HG03280 (cell line): ENCODE measurements around the gene CDHR5.

Source experiments
- ATAC-seq: cut with Tn5 transposase; IDR thresholded peaks from one replicate; pipeline ENCODE4 v1.9.1; 2021; ENCODE audit warnings: mild to moderate bottlenecking, moderate library complexity; ENCODE audit not compliant: unreplicated experiment

The CDHR5 gene

GRCh38 chr11:643849-644738 lies 19.3 kb upstream of the CDHR5 start:
- no peak for ATAC-seq

DNA sequence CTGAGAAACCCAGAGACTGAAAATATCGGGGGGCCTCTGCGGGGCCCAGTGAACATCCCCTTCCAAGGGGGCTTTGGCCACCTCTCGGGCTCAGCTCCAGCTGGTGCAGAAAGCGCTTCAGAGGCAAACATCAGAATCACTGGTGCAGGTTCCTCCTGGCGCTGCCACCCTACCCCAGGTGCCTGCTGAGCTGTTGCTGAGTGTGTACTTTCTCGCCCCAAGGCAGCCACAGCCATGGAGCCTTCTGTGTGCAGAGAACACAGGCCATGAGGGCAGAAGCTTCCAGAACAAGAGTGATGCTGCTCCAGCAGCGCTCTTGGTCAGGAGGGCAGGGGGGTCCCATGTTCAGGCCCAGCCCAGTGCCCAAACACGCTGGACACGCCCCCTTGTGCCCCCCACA lies 18.6 kb upstream of the CDHR5 start:
- no peak for ATAC-seq

GRCh38 chr11:641806-642370 lies 17.1 kb upstream of the CDHR5 start:
- no peak for ATAC-seq

DNA sequence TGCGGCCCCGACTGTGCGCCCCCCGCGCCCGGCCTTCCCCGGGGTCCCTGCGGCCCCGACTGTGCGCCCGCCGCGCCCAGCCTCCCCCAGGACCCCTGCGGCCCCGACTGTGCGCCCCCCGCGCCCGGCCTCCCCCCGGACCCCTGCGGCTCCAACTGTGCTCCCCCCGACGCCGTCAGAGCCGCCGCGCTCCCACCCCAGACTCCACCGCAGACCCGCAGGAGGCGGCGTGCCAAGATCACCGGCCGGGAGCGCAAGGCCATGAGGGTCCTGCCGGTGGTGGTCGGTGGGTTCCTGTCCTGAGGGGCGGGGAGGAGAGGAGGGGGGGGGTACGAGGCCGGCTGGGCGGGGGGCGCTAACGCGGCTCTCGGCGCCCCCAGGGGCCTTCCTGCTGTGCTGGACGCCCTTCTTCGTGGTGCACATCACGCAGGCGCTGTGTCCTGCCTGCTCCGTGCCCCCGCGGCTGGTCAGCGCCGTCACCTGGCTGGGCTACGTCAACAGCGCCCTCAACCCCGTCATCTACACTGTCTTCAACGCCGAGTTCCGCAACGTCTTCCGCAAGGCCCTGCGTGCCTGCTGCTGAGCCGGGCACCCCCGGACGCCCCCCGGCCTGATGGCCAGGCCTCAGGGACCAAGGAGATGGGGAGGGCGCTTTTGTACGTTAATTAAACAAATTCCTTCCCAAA lies 15.4 kb upstream of the CDHR5 start:
- no peak for ATAC-seq

GRCh38 chr11:639332-639955 lies 14.7 kb upstream of the CDHR5 start:
- no peak for ATAC-seq

DNA sequence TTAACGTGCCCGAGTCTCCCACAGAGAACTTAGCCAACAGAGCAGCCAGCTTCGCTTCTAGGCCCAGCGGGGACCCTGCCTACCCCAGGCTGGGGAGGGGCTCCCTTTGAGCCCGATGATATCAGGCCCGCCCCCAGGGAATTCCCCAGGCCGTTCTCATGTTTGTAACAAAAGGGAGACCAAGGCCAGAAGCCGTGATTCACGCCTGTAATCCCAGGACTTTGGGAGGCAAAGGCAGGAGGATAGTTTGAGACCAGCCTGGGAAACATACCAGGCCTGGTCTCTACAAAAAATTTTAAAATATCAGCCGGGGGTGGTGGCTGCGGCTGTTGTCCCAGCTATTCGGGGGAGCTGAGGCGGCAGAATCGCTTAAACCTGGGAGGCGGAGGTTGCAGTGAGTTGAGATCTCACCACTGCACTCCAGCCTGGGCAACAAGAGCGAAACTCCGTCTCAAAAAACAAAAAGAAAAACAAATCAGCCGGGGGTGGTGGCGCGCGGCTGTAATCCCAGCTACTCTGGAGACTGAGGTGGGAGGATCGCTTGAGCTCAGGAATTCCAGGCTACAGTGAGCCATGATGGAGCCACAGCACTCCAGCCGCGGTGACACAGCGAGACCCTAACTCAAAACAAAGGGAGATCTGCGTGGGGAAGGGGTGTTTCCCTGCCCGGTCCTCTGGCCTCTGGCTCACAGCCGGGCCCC lies 14.0 kb upstream of the CDHR5 start:
- no peak for ATAC-seq

GRCh38 chr11:637593-638521 lies 13.1 kb upstream of the CDHR5 start:
- ATAC-seq = no peak

DNA sequence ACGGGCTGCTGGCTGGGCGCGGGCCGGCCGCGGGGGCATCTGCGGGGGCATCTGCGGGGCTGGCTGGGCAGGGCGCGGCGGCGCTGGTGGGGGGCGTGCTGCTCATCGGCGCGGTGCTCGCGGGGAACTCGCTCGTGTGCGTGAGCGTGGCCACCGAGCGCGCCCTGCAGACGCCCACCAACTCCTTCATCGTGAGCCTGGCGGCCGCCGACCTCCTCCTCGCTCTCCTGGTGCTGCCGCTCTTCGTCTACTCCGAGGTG lies 12.5 kb upstream of the CDHR5 start:
- no peak for ATAC-seq

GRCh38 chr11:636511-637332 lies 12.0 kb upstream of the CDHR5 start, which contains the start of gene DRD4:
DRD4 (plus strand) TSS chr11:637269; CDS start chr11:637305, 36 bp downstream.
- no peak for ATAC-seq

DNA sequence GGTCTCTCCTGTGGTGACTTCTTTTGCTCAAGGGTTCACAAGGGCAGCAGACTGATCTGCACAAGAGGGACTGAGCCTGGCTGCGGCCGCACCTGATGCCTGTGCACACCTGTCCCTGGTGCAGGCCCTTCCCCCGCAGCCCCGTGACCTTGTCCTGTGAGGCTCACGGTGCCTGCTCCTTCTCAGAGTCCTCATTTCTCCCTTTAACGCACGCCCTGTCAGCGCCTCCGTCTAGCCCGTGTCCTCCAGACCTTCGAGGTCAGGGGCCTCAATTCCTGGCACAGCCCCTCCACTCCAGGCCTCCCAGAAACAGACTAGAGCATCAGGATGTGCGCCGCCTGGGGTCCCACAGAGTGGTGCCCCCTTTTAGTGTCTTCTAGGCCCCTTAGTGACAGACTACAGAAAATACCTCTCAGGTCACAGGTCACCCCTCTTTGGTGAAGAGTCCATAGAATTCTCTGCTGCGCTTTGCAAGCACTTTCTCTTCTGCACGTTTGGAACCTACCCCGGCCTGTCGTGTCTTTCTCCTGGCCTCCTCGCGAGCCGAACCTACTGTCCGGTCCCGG lies 11.3 kb upstream of the CDHR5 start:
- ATAC-seq = no peak

DNA sequence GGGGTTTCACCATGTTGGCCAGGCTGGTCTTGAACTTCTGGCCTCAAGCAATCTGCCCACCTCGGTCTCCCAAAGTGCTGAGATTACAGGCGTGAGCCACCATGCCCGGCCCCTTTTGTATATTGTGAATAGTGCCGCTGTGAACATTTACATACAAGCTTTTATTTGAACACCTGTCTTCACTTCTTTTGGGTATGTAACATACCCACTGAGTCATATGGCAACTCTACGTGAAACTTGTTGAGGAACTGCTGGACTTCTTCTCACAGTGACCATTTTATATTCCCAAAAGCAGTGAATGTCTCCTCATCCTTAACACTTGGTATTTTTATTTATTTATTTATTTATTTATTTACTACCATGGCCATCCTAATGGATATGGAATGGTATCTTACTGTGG lies 6.1 kb upstream of the CDHR5 start:
- no peak for ATAC-seq

GRCh38 chr11:629237-629583 lies 4.5 kb upstream of the CDHR5 start:
- ATAC-seq = no peak

DNA sequence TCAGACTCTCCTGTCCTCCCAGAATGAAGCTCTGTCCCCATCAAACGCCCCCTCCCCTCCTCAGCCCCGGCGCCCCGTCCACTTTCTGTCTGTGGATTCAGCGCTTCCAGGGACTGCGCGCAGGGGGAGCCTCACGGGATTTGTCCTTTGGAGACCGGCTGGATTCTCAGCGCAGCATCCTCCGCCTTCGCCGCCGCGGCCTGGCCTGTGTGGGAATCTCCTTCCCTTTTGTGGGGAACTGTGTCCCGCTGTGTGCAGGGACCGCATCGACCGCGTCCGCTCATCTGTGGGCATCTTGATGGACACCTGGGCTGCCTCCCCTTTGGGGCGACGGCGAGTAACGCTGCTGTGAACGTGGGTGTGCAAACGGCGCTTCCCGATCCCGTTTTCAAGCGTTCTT lies 3.3 kb upstream of the CDHR5 start:
- ATAC-seq = no peak

DNA sequence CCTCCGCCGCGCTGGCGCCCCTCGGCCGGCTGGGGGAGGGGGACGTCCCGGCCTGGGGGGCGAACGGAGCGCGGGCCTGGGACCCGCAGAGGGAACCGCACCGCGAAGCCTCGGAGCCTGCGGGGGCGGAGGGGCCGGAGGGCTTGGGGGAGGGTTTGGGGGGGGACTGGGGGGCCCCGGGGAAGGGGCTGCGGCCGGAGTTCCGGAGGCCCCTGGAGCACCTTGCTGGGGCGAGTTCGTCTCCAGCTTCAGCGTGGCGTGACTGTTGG lies 2.5 kb upstream of the CDHR5 start:
- ATAC-seq = no peak

DNA sequence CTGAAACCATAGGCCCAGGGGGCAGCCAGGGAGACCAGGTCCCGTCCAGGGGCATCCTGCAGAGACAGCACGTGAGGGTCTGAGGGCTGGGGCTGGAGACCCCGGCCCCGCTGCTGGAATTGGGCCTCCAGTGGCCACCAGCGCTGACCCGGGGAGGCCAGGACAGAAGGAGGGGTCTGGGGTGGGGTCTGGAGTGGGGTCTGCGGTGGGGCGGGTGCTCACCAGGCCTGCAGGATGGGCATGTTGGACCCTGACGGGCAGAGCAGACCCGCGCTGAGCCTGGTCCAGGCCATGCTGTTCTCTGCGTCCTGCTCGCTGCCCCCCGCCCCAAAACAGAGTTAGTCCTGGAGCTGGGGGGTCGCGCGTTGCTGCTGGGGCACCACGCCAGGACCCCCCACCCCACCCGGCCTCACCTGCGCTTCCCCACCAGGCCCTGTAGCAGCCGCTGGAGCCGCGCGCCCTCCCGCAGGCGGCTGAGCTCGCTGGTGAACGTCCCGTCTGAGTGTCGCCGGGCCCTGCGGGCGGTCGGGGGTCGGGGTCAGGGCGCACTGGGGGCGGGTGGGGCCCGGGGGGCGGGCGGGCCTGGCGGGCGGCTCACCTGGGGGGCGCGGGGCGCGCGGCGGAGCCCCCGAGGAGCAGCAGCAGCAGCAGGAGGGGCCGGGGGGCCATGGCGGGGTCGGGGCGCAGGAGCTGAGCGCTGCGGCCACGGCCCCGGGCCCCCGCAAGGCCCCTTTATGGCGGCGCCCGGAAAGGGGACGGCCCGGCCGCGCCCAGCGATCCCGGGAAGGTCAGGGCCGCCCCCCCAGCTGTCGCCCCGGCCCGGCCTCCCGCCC lies 1.9 kb upstream of the CDHR5 start, which contains the start of gene SCT:
TSS of gene SCT (minus strand) at position 707 of the 833 bp plus-strand sequence. CDS start at position 669, 38 bp downstream.
- ATAC-seq = no peak

- no peak for ATAC-seq
Measured at GRCh38 chr11:625636-626268, 997 bp upstream of the CDHR5 start.

- ATAC-seq = no peak
Measured at GRCh38 chr11:623999-624704, 603 bp downstream of the CDHR5 start.
